ENCODE results near the gene MAB21L4. TPM values are rescaled to one million over a fixed set of nuclear protein-coding genes. Genes with fewer than 3 reads are reported as not detected.

The MAB21L4 gene
- total RNA-seq, 1 experiment from 2014 or later: 0.15 TPM

GRCh38 chr2:240892356-240892755 lies 3.6 kb downstream of the MAB21L4 start:
- no peak overlapping the region for H3K18ac ChIP-seq (ENCODE audit: insufficient read length, low read depth, low read length)
- Mint-ChIP-seq H3K9me3 (no peaks in the 10 kb centered on the region), H3K27me3 (ENCODE audit: low read depth) (no peaks in the 10 kb centered on the region), H3K36me3 (ENCODE audit: insufficient read depth in 1 of 3, low read depth in 3 of 3) (no peaks in the 10 kb centered on the region), H3K4me1 (peaks cover 4 to 12% of the 10 kb centered on the region in 2 experiments), H3K27ac (no peak overlapping the region; a peak in 1 of 7 replicates), H3K4me3 (no peak overlapping the region)
- no peak overlapping the region for H2BK120ac ChIP-seq (ENCODE audit: low read depth, low read length, poor library complexity, severe bottlenecking)
- no peak overlapping the region for H4K91ac ChIP-seq (ENCODE audit: insufficient read length, low read depth, low read length)
- H3K27me3 ChIP-seq (ENCODE audit: insufficient read depth, low read length): no peaks in the 10 kb centered on the region
- DNase-seq: no peak
- H3K23me2 ChIP-seq (ENCODE audit: insufficient read length, low read depth, low read length, poor library complexity, severe bottlenecking): no peaks in the 10 kb centered on the region
- no peak overlapping the region for H3K23ac ChIP-seq (ENCODE audit: insufficient read length, low read depth, low read length)
- H3K9ac ChIP-seq (ENCODE audit: extremely low read depth, insufficient read length, low read length): no peak overlapping the region
- H4K20me1 ChIP-seq (ENCODE audit: control insufficient read depth, insufficient read depth, insufficient read length): no peaks in the 10 kb centered on the region
- no peak overlapping the region for H2BK15ac ChIP-seq (ENCODE audit: low read depth, low read length)
- H3K27ac ChIP-seq (ENCODE audit: insufficient read length, low read depth, low read length): no peak overlapping the region
- H3K4me2 ChIP-seq (ENCODE audit: insufficient read depth, insufficient read length, low read length): no peak overlapping the region
- no peak overlapping the region for H4K5ac ChIP-seq (ENCODE audit: insufficient read length, low read depth, low read length)
- no peak overlapping the region for H3K14ac ChIP-seq (ENCODE audit: insufficient read depth, low read length)
- H2AFZ ChIP-seq (ENCODE audit: low read length): no peak overlapping the region
- H4K8ac ChIP-seq (replicated peaks; ENCODE audit: insufficient read length, low read depth, low read length): no peak overlapping the region
- no peak overlapping the region for H2BK5ac ChIP-seq (ENCODE audit: insufficient read length, low read length)
- no peaks in the 10 kb centered on the region for H3K79me1 ChIP-seq (ENCODE audit: insufficient read depth, low read depth, low read length, poor library complexity, severe bottlenecking)
- no peak overlapping the region for H2BK12ac ChIP-seq (ENCODE audit: insufficient read length, low read depth, low read length)
- no peaks in the 10 kb centered on the region for H3K9me3 ChIP-seq (ENCODE audit: control insufficient read depth, low read depth, low read length)
- no peaks in the 10 kb centered on the region for H3K79me2 ChIP-seq (ENCODE audit: insufficient read depth, low read length)
- TF ChIP-seq, protein P1, sequence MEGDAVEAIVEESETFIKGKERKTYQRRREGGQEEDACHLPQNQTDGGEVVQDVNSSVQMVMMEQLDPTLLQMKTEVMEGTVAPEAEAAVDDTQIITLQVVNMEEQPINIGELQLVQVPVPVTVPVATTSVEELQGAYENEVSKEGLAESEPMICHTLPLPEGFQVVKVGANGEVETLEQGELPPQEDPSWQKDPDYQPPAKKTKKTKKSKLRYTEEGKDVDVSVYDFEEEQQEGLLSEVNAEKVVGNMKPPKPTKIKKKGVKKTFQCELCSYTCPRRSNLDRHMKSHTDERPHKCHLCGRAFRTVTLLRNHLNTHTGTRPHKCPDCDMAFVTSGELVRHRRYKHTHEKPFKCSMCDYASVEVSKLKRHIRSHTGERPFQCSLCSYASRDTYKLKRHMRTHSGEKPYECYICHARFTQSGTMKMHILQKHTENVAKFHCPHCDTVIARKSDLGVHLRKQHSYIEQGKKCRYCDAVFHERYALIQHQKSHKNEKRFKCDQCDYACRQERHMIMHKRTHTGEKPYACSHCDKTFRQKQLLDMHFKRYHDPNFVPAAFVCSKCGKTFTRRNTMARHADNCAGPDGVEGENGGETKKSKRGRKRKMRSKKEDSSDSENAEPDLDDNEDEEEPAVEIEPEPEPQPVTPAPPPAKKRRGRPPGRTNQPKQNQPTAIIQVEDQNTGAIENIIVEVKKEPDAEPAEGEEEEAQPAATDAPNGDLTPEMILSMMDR (conservative IDR thresholded peaks at IDR 0.05): no peak
- no peak overlapping the region for H2AK5ac ChIP-seq (ENCODE audit: insufficient read length, low read length)
- no peak overlapping the region for H2BK20ac ChIP-seq (ENCODE audit: low read depth, low read length, poor library complexity, severe bottlenecking)
- no peak overlapping the region for H3K56ac ChIP-seq (ENCODE audit: insufficient read length, low read depth, low read length)
- no peaks in the 10 kb centered on the region for H3K4me1 ChIP-seq (ENCODE audit: insufficient read depth, low read length)
- no peak overlapping the region for H3K4ac ChIP-seq (ENCODE audit: low read depth, low read length)
- no CpG with 5 or more reads among the region's 9 CpGs for WGBS (ENCODE audit: extremely low coverage, insufficient read length, low lambda C conversion rate)
- no peak overlapping the region for H3T11ph ChIP-seq (ENCODE audit: low read length)

Measured in H9 (cell line).